Activated CD4-positive, alpha-beta T cell treated with anti-CD3 and anti-CD28 coated beads, Interleukin-2, amount 10 ng/mL, durations not matched to agents 24 days and 14 days (primary cell): ENCODE measurements around the gene FAM186B. TPM values are rescaled to one million over a fixed set of nuclear protein-coding genes. Genes with fewer than 3 reads are reported as not detected.

Experiments
- DNase-seq: peaks from one replicate; pipeline ENCODE4 v3.0.0; 2022
- H3K27ac Mint-ChIP-seq: one replicate; pipeline ENCODE4 v1.8.0; 2022; ENCODE audit warnings: mild to moderate bottlenecking, mixed read lengths
- H3K27me3 Mint-ChIP-seq: one replicate; pipeline ENCODE4 v1.8.0; 2022; ENCODE audit warnings: mixed read lengths
- H3K36me3 Mint-ChIP-seq: one replicate; pipeline ENCODE4 v1.8.0; 2022; ENCODE audit warnings: low read depth, mild to moderate bottlenecking, mixed read lengths
- H3K4me1 Mint-ChIP-seq: one replicate; pipeline ENCODE4 v1.8.0; 2021; ENCODE audit warnings: mixed read lengths
- H3K4me3 Mint-ChIP-seq: one replicate; pipeline ENCODE4 v1.8.0; 2022; ENCODE audit warnings: mild to moderate bottlenecking, moderate library complexity, mixed read lengths
- H3K9me3 Mint-ChIP-seq: one replicate; pipeline ENCODE4 v1.8.0; 2021; ENCODE audit warnings: mixed read lengths
- intact Hi-C: fragments of 100-400 bp; cut with micrococcal nuclease; formaldehyde crosslinking; loops from one replicate; pipeline ENCODE4 v1.15.1; 2023
- total RNA-seq: library from RNA; stranded (reverse); gene quantifications from 2 replicates; pipeline ENCODE4 v1.2.3, GENCODE V29; 2022

FAM186B gene
- total RNA-seq, 1 donor from 2014 or later = 0.16 TPM

DNA sequence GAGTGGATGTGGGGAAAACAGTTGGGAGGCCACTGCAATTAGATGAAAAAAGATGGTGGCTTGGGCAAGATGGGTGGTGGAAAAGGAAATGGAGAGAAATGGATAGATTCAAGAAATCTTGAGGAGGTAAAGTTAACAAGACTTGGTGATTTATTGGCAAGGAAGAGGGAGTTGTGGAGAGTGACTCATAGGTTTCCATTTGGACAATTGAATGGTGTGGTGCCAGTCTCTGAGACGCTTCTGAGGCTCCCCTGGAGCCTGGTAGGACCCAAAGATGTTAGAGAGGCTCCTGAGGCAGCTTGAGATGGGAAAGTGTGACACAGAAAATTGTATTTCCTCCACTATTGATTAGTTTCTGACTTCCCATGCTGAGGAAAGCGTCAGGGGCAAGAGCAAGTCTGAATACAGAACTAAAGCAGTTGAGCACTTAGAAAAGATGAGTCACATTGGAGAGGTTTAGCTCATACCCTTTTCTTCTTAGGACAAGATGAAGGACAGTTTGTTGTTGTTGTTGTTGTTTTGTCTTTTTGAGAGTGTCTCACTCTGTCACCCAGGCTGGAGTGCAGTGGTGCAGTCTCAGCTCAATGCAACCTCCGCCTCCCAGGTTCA is 22.4 kb upstream of the FAM186B start:
- no peak for DNase-seq
- no peaks in the 10 kb centered on the region for H3K9me3 Mint-ChIP-seq
- H3K4me1 Mint-ChIP-seq = peaks cover 13% of the 10 kb centered on the region
- no peaks in the 10 kb centered on the region for H3K36me3 Mint-ChIP-seq
- intact Hi-C loops = no loop called here
- peak overlapping the region; percentile 12 for H3K27ac Mint-ChIP-seq
- H3K27me3 Mint-ChIP-seq = no peaks in the 10 kb centered on the region
- no peak overlapping the region for H3K4me3 Mint-ChIP-seq

DNA sequence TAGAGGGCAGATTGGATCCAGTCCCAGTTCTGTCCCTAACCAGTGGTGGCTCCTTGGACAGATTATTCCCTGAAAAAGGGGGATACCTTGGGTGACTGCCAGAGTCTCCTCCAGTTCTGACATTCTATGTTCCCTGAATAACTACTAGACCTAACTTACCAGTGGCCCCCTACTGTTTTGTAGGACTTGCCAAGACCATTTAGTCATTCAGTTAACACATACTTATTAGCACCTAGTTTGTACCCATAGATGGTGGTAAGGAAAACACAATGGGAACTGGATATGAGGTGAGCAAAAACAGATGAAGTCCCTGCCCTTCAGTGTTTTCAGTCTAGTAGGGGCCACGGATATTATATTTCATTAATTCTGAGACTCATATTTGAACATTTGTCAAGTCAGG is 21.4 kb upstream of the FAM186B start:
- Mint-ChIP-seq H3K4me3 (no peak overlapping the region), H3K36me3 (no peaks in the 10 kb centered on the region), H3K4me1 (peaks cover 19% of the 10 kb centered on the region), H3K9me3 (no peaks in the 10 kb centered on the region), H3K27me3 (no peaks in the 10 kb centered on the region), H3K27ac (no peak overlapping the region)
- DNase-seq = no peak
- intact Hi-C loops = loop anchor here (1.0 kb wide), 1 partner anchor 10 kb away; no protein-coding TSS in a partner anchor

DNA sequence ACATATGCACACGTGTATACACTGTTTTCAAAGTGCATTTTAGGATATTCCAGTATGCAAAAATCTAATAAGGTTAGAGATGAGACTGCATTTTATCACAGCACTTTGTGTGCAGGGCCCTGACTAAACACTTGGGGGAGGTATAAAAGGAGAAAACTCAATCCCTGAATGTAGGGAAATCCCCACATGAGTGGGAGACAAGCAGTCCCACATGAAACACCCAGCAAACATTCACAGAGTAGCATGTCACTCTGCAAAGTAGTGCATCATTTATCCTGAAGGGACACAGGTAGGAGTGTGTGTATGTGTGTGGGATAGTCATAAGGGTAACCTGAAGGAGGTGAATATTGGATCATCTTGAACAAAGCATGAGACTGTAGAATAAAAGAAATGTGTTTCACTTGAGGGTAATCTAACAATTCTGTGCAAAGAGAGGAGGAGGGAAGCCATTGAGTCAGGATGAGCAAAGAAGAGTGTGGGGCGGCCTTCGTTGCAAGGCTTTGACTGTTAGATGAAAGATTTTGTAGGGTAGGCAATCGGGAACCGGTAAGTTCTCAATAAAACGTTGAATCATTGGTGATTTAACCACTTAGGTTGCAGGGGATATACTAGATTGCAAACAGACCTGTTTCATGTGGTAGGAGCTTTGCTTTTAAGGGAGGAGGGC is 20.9 kb upstream of the FAM186B start:
- H3K27ac Mint-ChIP-seq = no peak overlapping the region
- H3K27me3 Mint-ChIP-seq = peaks cover 4% of the 10 kb centered on the region
- no peaks in the 10 kb centered on the region for H3K9me3 Mint-ChIP-seq
- no peaks in the 10 kb centered on the region for H3K36me3 Mint-ChIP-seq
- intact Hi-C loops = loop anchor here (1.0 kb wide), 1 partner anchor 11 kb away; no protein-coding TSS in a partner anchor
- no peak overlapping the region for H3K4me3 Mint-ChIP-seq
- peaks cover 24% of the 10 kb centered on the region for H3K4me1 Mint-ChIP-seq
- DNase-seq = peak; percentile 67

DNA sequence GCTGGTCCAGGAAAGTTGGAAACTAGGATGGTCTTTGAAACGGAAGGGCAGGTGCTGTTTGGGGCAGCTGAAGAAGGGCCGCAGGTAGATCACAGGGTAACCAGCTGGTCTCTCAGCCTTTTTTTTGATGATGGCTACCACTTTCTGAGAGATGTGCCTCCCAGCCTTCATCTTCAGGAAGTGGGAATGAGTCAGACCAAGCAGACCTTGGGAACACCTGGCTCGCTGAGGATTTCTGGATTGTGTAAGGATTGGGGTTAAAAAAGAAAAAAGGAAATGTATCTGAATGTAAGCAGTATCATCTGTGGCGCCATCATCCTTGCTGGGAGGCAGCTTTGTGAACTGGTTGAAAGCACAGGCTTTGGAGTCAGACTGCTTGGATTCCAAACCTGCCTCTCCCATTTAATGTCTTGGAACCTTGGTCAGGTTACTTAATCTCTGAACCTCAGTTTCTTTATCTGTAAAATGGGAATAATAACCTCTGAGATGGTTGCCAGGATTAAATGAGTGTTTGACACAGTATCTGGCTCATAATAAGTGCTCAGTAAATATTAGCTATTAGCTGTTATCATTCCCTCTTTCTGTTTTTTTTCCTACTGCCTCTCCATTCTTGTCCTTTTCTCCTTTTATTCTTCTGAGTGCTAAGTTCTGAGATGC is 19.6 kb upstream of the FAM186B start:
- DNase-seq = no peak
- H3K36me3 Mint-ChIP-seq = no peaks in the 10 kb centered on the region
- H3K4me3 Mint-ChIP-seq = peak overlapping the region; percentile 51
- peaks cover 27% of the 10 kb centered on the region for H3K4me1 Mint-ChIP-seq
- no peaks in the 10 kb centered on the region for H3K9me3 Mint-ChIP-seq
- intact Hi-C loops = loop anchor here (5.0 kb wide), 3 partner anchors 43 to 217 kb away; partner anchors contain the start of genes BCDIN3D and MCRS1
- H3K27ac Mint-ChIP-seq = peak overlapping the region; percentile 39
- peaks cover 14% of the 10 kb centered on the region for H3K27me3 Mint-ChIP-seq

DNA sequence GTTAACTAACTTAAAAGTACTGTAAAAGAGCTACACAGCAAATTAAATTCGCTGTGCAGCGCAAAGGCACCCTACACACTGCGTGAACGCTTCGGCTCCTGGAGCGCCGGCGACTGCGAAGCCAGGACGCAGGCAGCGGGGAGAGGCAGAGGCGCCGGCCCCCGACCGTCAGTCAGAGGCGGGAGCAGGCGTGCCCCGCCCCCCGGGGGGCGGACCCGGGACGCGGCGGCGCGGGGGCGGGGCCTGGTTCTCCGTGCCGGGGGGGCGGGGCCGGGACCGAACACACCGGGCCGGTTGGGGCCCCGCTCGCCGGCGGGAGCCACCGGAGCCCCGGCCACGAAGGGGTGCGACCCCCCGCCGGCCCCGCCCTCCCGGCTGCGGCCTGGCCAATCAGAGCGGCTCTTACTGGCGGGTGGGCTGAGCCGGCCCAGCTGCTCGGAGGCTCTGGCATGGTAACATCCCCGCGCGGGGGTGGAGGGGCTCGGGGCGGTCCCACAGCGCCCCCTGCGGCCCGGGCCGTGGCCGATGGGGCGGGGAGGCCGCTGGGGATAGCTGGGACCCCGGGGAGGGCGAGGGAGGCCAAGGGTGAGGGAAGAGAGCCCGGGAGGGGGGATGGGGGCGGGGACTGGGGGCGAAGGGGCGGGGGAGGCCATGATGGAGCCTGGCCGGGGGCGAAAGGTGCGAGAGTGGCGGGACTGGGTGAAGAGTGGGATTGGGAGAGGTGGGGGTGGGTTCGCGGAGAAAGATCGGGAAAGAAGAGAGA is 17.9 kb upstream of the FAM186B start, which contains the start of gene PRPF40B:
TSS of gene PRPF40B (plus strand) at position 420 of the 763 bp plus-strand sequence. CDS start at position 450, 30 bp downstream.
- Mint-ChIP-seq H3K27me3 (peaks cover 30% of the 10 kb centered on the region), H3K27ac (peak within 1 kb of the TSS; percentile 84), H3K36me3 (no peaks in the 10 kb centered on the region), H3K4me3 (peak within 1 kb of the TSS; percentile 83), H3K4me1 (peaks cover 24% of the 10 kb centered on the region), H3K9me3 (no peaks in the 10 kb centered on the region)
- peak; percentile 95 for DNase-seq
- intact Hi-C loops = loop anchor here (1.0 to 5.0 kb wide), 4 partner anchors 41 to 358 kb away; partner anchors contain the start of genes BCDIN3D, MCRS1 and TUBA1C

DNA sequence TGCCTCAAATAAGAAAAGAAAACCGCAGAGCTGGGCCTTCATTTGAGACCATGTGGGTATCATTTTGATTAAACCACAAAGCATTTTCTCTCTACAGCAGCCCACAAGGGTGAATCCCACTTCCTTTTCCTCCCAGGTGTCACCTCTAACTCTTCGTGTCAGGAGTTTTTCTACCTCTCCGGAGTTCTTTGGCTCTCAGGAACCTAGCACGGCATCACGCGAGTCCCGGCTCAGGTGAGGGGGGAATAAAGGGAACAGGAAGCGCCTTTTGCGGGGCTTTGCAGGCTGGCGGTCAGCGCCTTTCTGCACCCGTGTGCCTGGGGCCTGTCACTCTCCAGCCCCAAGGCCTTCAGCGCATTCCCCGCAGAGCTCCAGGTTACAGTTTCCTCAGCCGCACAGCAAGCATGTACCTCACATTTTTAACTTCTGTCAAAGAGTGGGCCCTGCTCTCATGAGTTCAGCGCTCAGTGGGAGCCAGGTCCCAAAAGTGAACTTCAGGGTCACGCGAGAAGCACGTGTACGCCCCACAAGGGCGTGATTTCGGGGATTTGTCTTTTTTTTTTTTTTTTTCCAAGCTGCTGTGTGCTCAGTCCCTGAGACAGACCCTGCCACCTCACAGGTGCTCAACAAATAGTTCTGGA is 17.2 kb upstream of the FAM186B start:
- peak; percentile 84 for DNase-seq
- Mint-ChIP-seq H3K27ac (peak overlapping the region; percentile 84), H3K27me3 (peaks cover 36% of the 10 kb centered on the region), H3K36me3 (no peaks in the 10 kb centered on the region), H3K4me3 (peak overlapping the region; percentile 83), H3K4me1 (peaks cover 24% of the 10 kb centered on the region), H3K9me3 (no peaks in the 10 kb centered on the region)
- intact Hi-C loops = loop anchor here (1.0 to 5.0 kb wide), 4 partner anchors 40 to 357 kb away; partner anchors contain the start of genes BCDIN3D, MCRS1 and TUBA1C

DNA sequence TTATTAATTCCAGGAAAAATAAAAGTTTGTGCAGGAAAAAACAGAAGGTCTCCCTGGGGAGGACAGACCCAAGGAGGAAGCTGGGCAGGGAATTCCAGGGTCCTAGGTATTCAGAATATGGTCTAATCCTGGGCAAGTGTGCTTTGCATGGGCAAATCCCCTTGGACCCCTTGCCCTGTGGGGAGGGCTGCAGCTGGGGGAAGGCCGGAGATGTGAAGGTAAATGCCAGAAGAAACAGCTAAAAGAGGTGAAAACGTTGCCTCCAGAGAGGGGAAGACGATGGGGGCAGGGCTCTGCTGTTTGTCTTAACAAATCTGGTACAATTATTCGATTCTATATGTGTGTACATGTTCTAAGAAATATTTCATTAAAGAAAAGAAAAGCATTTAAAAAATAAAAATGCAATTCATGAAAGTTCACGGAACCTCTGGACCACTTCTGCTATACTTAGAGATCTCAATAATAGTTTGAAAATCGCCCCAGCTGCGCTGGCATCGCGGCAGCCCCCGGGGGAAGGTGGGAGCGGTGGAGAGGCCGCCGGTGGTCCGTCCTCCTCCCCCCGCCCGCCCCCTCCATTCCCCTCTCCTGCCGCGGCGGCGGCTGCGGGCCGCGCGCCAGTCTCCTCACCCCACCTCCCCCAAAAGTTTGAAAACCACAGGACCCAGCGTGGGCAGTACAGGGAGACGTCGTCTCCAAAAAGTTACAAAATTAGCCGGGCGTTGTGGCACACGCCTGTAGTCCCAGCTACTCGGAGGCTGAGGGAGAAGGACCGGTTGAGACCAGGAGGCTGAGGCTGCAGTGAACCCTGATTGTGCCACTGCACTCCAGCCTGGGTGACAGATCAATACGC is 16.4 kb upstream of the FAM186B start:
- peaks cover 24% of the 10 kb centered on the region for H3K4me1 Mint-ChIP-seq
- H3K27me3 Mint-ChIP-seq = peaks cover 37% of the 10 kb centered on the region
- peak overlapping the region; percentile 83 for H3K4me3 Mint-ChIP-seq
- no peak for DNase-seq
- intact Hi-C loops = loop anchor here (5.0 kb wide), 3 partner anchors 40 to 220 kb away; partner anchors contain the start of genes BCDIN3D and MCRS1
- no peaks in the 10 kb centered on the region for H3K36me3 Mint-ChIP-seq
- H3K27ac Mint-ChIP-seq = peak overlapping the region; percentile 84
- no peaks in the 10 kb centered on the region for H3K9me3 Mint-ChIP-seq

DNA sequence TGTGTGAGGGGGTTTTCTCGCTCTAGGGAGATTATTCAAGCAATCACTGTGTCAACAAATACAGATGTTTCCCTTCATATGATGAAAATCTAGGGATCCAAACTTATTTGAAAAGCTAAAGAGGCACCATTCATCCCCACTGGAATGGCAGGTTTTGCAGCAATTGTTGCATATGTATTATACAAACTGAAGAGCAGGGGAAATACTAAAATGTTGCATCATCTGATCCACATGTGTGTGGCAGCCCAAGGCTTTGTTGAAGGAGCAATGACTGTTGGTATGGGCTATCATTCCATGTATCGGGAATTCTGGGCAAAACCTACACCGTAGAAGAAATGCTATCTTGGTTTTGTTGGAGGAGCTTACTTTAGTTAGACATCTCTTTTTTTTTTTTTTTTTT is 13.8 kb upstream of the FAM186B start:
- Mint-ChIP-seq H3K27me3 (peaks cover 40% of the 10 kb centered on the region), H3K4me3 (no peak overlapping the region), H3K4me1 (peaks cover 23% of the 10 kb centered on the region), H3K36me3 (no peaks in the 10 kb centered on the region), H3K9me3 (no peaks in the 10 kb centered on the region), H3K27ac (no peak overlapping the region)
- no peak for DNase-seq
- intact Hi-C loops = no loop called here

DNA sequence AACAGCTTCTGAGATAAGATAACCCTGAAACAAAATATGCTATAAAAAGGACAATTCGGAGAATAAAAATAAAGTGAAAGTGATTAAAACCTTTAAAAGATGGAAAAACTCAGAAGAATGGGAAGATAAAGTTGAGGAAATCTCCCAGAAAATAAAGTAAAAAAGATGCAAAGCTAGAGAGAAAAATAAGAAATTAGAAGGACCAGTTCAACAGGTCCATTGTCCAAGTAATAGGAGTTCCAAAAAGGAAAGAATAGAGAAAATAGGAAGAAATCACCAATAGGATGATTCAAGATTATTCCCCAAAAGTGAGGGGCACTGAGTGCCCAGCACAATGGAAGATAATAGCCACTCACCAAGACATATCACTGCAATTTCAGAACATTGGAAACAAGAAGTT is 13.1 kb upstream of the FAM186B start:
- Mint-ChIP-seq H3K27me3 (peaks cover 40% of the 10 kb centered on the region), H3K4me3 (no peak overlapping the region), H3K4me1 (peaks cover 19% of the 10 kb centered on the region), H3K27ac (no peak overlapping the region), H3K9me3 (no peaks in the 10 kb centered on the region), H3K36me3 (no peaks in the 10 kb centered on the region)
- intact Hi-C loops = no loop called here
- no peak for DNase-seq

DNA sequence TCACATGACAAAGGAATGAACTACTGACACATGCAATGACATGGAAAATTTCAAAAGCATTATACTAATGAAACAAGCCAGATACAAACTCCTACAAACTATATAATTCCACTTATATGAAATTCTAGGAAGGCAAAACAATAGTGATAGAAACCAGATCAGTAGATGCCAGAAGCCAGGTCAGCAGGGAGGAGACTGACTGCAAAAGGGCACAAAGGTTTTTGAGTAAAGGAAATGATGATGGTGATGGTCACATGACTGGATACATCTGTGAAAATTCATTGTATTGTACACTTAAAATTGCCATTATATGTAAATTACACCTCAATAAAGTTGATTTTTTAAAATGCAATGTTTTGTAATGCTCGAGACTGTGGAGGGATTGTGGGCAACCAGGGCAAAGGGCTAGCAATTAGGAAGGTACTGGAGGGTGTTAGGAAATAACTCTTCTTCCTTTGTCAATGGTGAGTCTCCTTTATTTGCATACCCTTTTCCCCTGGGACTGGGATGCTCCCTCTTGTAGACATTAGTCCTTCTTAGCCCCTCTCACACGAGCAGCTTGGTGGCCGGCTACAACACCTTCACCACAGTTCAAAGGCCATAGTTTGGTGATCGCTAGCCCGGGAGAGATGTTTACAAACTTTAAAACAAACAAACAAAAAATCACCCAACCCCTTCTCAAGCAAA is 11.2 kb upstream of the FAM186B start:
- peaks cover 12% of the 10 kb centered on the region for H3K4me1 Mint-ChIP-seq
- H3K36me3 Mint-ChIP-seq = peaks cover 3% of the 10 kb centered on the region
- H3K27me3 Mint-ChIP-seq = peaks cover 39% of the 10 kb centered on the region
- H3K27ac Mint-ChIP-seq = no peak overlapping the region
- intact Hi-C loops = no loop called here
- no peak for DNase-seq
- H3K4me3 Mint-ChIP-seq = no peak overlapping the region
- no peaks in the 10 kb centered on the region for H3K9me3 Mint-ChIP-seq

DNA sequence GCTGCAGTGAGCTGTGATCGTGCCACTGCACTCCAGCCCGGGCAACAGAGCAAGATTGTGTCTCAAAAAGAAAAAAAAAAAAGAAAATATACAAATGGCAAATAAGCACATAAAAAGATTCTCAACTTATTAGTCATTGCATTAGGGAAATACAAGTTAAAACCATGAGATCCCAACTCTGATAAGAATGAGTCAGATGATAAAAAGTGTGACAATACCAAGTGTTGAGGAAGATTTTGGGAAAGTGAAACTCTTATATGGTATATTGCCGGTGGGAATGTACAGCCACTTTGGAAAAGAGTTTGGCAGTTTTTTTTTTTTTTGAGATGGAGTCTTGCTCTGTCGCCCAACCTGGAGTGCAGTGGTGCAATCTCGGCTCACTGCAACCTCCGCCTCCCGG is 10.3 kb upstream of the FAM186B start:
- intact Hi-C loops = no loop called here
- peaks cover 5% of the 10 kb centered on the region for H3K4me1 Mint-ChIP-seq

DNA sequence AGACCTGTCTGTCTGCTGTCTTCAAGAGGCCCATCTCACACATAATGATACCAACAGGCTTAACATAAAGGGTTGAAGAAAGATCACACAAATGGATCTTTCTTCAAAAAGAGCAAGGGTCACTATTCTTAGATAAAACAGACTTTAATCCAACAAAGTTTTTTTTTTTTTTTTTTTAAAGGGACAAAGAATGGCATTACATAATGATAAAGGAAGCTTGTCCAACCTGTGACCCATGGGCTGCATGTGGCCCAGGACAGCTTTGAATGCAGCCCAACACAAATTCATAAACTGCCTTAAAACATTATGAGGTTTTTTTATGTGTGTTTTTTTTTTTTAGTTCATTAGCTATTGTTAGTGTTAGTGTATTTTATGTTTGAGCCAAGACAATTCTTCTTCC is 6.8 kb upstream of the FAM186B start:
- Mint-ChIP-seq H3K9me3 (no peaks in the 10 kb centered on the region), H3K4me3 (no peak overlapping the region), H3K36me3 (peaks cover 3% of the 10 kb centered on the region), H3K4me1 (peaks cover 5% of the 10 kb centered on the region), H3K27ac (no peak overlapping the region), H3K27me3 (peaks cover 5% of the 10 kb centered on the region)
- intact Hi-C loops = no loop called here
- no peak for DNase-seq

More for the DNA sequence above, 10.3 kb upstream of the FAM186B start:
- Mint-ChIP-seq H3K36me3 (peaks cover 3% of the 10 kb centered on the region), H3K9me3 (no peaks in the 10 kb centered on the region), H3K27me3 (peaks cover 30% of the 10 kb centered on the region), H3K4me3 (no peak overlapping the region), H3K27ac (no peak overlapping the region)
- DNase-seq = no peak
